ENCODE results near the gene TNFAIP2.
"Not testable (repeated sequence)": the region's sequence is repeated elsewhere in the genome, so short reads cannot be mapped to it uniquely, and the experiment has no call there.

- not testable (repeated sequence) for TF ChIP-seq CTCF, POLR2A (IDR thresholded peaks at IDR 0.05)
Measured at GRCh38 chr14:103117499-103117898, 5.8 kb upstream of the TNFAIP2 start.

All from thyroid gland (tissue), 4 donors.